ENCODE data around the gene IKZF3.
"Not testable (repeated sequence)": the region's sequence is repeated elsewhere in the genome, so short reads cannot be mapped to it uniquely, and the experiment has no call there.

IKZF3 gene

DNA sequence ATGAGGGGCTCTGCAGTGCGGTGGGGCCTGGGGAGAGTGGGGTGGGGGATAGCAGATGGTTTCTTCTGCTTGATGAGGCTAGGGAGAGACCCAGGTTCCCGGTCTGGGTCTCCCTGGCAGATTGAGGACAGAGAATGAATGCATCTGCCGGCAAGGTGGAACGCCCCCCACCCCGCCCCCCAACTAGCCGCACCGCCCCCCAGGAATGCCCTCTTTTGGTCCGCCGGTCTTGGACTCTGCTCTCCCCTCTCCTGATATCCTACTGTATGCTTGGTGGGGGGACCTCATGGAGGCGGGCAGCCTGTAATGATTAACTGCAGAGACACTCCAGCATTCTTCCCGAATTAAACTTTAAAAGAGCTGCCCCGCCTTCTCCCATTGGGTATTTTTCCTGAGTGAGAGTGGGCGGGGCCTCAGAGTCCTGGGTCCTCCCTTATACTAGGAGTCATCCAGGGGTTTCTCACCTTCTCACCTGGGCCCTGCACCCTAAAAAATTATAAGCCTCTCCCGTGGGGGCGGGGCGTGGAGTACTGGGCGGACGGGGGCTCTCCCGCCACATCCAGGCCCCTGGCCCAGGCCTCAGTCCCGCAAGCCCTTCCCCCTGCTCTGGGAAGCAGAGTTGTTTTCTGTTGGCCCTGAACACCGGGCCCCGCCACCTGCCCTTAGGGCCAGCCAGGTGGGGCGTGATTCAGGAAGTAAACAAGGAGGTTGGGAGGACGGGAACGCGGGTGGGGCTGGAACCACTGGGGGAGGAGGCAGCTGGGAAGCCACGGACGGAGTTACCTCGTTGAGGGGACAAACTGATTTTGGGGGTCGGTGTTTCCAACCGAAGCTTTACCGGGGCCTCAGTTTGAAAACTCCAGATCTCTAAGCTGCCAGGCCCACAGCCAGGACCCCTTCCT, 124.9 kb downstream of the IKZF3 start:
- peak; percentile 87 for DNase-seq (ENCODE audit: low spot score)

DNA sequence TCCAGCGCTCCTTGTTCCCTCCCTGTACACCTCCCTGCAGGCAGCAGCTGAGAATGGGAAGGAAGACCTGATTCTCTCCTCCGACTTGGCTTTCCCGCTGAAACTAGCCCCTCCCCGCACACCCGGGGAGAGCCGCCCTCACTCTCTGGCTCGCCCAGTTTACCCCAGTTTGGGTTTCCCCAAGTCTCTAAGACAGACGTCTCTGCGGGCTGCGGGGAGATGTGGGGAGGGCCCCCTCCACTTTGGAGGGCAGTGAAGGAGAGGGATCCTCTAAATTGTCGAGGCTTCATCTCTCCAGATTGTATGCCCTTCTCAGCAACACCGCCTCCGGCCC, 125.6 kb downstream of the IKZF3 start:
- no peak for DNase-seq (ENCODE audit: low spot score)

DNA sequence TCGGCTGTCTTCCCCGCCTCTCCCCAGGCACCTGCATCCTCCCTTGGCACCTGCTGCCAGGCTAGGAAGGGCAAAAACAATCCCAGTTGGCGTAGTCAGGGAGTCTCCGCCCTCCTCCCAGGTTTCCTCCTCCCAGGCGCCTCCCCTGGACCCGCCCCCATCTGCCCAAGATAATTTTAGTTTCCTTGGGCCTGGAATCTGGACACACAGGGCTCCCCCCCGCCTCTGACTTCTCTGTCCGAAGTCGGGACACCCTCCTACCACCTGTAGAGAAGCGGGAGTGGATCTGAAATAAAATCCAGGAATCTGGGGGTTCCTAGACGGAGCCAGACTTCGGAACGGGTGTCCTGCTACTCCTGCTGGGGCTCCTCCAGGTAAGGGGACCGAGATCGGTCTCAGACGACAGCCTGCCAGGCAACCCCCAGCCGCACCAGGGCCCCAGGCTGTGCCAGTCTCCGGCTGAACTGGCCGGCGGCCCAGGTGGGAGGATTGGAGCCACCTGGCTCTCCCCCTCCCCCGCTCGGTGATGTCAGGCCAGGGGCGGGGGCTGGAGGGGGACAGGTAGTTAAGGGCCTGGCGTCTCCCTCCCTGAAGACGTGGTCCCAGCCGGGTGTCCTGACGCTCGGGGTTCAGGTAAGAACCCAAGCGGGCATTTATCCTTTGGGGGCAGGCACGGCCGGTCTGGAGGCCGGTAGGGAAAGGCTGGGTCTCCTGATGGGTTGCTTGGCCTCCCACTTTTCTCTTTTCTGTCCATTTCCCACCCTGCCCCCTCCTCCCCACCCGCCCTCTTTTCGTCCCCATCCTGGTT, 126.1 kb downstream of the IKZF3 start, which contains the start of gene GRB7:
Gene GRB7 (plus strand): TSS at position 179 of the 808 bp plus-strand sequence. CDS start 4,364 bp downstream, outside the sequence.
- DNase-seq (ENCODE audit: low spot score): no peak

DNA sequence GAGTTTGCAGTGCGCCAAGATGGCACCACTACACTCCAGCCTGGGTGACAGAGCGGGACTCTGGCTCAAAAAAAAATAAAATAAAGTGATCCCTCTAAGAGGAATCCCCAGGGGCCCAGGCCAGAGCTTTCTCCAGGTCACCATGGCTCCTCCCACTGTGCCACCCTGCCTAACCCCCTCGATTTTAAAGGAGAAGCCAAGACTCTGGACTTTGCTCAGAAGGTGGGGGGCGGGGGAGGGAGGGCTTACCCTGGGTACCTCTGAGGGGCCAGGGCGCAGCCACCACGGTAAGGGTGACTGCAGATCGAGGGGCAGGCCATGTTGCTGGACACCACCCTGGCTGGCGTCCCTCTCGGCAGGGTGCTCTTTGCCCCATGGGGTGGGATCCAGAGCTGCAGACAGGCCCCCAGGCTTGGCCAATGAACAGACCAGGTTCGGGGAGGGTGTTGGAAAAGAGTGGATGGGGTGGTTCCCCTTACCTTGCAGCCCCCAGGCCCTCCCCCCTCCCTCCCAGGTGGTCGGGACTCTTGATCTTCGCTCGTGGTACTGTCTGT, 126.8 kb downstream of the IKZF3 start:
- DNase-seq (ENCODE audit: low spot score): no peak

DNA sequence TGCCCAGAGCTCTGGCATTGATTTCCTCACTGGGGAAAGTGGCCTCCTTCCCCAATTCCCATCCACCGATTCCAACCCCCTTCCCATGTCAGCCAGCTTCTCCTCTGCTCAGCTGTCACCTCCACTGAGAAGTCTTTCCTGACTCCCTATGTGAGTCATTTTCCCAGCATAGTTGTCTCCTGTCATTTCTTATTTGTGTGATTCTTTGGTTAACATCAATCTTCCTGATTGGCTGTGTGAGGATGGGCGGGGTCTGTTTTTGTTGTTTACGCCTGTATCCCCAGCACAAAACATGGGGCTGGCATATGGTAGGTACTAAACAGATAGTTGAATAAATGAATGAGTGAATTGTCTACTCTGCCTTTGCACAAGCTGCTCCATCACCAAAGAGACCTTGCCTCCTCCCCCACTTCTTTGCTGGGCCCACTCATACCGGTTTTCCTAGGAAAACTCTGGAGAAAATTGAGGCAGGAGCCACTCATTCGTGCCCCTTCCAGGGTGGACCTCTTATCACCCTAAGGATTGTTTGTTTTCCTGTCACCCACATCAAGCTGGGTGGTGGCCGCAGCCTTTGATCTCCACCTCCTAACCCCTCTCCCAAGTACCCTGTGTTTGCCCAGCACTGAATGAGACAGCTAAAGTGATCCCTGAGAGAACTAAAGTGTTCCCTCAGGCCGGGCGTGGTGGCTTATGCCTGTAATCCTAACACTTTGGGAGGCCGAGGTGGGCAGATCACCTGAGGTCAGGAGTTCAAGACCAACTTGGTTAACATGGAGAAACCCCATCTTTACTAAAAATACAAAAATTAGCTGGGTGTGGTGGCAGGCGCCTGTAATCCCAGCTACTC, 127.6 kb downstream of the IKZF3 start:
- DNase-seq (ENCODE audit: low spot score): no peak

DNA sequence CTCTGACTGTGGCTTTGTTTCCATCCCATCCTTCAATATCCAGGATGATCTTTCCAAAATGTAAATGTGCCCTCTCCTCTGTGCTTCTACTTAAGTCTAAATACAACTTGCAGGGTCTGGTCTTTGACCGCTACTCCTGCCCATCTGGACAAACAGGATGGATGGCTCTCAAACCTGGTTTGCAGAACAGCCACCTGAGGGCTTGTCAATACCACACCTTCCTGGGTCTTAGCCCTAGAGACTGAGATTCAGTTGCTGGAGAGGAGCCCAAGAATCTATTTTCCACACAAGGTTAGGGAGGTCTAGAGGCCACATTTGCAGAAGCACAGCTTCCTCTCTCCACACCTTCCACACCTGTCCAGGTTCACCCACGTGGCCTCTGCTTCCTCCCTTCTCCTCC, 128.2 kb downstream of the IKZF3 start:
- DNase-seq (ENCODE audit: low spot score): no peak

DNA sequence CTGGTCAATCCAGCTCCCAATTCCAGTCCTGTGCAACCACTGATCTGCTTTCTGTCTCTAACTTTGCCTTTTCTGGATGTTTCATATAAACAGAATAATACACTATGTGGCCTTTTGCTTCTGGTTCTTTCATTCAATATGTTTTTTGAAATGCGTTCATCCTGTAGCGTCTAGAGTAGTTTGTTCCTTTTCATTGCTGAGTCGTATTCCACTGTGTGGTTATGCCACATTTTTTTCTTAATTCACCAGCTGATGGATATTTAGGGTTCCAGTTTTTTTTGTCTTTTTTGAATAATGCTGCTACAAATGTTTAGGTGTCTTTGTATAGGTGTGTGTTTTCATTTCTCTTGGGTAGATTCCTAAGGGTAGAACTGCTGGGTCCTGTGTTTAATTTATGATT, 131.5 kb downstream of the IKZF3 start:
- no peak for DNase-seq (ENCODE audit: low spot score)

DNA sequence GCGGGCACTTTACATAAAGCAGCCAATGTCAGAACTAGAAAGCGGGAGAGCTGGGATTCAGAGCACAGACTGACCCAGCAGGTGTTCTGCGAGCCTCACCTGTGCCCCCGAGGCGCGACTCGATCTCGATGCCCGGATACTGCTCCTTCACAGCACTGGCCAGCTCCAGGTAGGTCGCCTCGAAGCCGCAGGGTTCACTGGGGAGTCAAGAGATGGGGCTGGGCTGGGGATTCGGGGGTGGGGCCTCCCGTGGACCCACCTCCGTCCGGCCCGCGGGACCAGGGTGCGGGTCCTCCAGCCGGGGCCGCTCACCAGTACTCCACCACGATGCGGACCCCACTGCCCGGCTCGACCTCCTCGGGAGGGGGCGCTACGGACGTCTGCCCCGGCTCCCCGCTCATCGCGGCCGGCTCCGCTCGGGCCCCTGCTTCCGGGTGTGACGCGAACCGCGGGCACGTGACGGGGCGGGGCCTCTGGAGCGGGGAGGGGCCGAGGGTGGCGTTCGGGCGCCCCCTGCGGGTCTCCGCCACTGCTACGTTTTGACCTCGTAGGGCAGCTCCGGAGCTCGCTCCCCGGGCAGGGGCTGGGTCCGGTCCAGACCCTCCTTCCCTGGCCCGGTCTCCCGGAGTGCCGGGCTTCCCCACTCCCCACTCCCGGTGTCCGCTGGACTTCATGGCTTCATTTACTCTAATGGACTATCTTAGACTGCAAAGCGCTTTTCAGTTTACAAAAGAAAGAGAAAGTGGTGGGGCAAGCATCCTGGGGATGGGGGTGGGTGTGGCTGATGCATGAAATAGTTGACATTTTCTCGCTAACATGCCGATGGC, 133.8 kb downstream of the IKZF3 start, which contains the start of gene MIEN1:
Gene MIEN1 (minus strand): TSS at position 438 of the 827 bp plus-strand sequence. CDS start 37 bp downstream, at position 401.
- DNase-seq (ENCODE audit: low spot score): peak; percentile 83

DNA sequence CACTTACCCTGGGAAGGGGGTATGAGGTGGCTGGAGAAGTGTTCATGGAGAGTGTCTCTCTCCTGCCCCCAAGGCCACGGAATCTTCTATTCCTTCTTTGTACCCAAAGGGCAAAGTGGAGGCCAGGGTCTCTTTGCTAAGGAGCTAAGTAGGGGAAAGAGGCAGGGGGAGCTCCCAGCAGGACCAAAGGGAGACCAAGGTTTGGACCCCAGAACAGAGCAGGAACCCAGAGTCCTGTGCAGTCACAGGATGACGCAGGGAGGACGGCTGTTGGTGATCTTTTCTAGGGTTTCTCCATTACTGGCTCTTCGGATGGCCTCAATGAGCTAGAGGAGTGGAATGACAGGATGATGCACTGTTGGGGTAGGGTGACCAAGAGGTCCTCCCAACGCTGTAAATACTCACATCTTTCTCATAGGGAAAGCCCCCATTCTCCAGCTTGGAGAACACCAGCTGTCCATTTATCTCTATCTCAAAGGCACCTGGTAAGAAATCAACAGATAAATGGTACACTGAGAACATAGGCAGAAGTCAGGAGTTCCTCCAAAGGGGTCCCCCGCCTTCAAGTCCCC, 134.7 kb downstream of the IKZF3 start:
- no peak for DNase-seq (ENCODE audit: low spot score)

DNA sequence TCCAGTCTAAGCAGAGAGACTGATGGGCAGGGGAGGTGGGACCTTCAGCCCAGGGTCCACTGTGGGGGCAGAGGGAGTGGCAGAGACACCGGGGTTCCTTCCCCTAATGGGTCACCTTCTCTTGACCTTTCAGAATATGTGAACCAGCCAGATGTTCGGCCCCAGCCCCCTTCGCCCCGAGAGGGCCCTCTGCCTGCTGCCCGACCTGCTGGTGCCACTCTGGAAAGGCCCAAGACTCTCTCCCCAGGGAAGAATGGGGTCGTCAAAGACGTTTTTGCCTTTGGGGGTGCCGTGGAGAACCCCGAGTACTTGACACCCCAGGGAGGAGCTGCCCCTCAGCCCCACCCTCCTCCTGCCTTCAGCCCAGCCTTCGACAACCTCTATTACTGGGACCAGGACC, 136.6 kb downstream of the IKZF3 start:
- no peak for DNase-seq (ENCODE audit: low spot score)

DNA sequence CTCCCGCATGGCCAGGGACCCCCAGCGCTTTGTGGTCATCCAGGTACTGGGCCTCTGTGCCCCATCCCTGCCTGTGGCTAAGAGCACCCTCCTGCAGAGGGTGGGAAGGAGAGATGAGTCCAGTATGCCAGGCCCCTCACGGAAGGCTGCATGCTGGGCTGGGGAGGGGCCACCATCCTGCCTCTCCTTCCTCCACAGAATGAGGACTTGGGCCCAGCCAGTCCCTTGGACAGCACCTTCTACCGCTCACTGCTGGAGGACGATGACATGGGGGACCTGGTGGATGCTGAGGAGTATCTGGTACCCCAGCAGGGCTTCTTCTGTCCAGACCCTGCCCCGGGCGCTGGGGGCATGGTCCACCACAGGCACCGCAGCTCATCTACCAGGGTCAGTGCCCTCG, 137.5 kb downstream of the IKZF3 start:
- no peak for DNase-seq (ENCODE audit: low spot score)

DNA sequence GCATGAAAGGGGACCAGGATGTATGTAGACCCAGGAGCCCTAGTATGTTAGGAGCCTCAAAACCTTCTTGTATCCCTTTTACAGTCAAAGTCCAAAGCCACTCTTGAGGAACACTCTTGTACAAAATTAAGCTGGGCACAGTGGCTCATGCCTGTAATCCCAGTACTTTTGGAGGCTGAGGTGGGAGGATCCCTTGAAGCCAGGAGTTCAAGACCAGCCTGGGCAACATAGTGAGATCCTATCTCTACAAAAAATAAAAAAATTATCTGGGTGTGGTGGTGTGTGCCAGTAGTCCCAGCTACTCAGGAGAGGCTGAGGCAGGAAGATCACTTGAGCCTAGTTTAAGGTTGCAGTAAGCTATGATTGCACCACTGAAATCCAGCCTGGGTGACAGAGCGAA, 138.2 kb downstream of the IKZF3 start:
- DNase-seq (ENCODE audit: low spot score): not testable (repeated sequence)

DNA sequence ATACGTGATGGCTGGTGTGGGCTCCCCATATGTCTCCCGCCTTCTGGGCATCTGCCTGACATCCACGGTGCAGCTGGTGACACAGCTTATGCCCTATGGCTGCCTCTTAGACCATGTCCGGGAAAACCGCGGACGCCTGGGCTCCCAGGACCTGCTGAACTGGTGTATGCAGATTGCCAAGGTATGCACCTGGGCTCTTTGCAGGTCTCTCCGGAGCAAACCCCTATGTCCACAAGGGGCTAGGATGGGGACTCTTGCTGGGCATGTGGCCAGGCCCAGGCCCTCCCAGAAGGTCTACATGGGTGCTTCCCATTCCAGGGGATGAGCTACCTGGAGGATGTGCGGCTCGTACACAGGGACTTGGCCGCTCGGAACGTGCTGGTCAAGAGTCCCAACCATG, 139.4 kb downstream of the IKZF3 start:
- DNase-seq (ENCODE audit: low spot score): no peak

DNA sequence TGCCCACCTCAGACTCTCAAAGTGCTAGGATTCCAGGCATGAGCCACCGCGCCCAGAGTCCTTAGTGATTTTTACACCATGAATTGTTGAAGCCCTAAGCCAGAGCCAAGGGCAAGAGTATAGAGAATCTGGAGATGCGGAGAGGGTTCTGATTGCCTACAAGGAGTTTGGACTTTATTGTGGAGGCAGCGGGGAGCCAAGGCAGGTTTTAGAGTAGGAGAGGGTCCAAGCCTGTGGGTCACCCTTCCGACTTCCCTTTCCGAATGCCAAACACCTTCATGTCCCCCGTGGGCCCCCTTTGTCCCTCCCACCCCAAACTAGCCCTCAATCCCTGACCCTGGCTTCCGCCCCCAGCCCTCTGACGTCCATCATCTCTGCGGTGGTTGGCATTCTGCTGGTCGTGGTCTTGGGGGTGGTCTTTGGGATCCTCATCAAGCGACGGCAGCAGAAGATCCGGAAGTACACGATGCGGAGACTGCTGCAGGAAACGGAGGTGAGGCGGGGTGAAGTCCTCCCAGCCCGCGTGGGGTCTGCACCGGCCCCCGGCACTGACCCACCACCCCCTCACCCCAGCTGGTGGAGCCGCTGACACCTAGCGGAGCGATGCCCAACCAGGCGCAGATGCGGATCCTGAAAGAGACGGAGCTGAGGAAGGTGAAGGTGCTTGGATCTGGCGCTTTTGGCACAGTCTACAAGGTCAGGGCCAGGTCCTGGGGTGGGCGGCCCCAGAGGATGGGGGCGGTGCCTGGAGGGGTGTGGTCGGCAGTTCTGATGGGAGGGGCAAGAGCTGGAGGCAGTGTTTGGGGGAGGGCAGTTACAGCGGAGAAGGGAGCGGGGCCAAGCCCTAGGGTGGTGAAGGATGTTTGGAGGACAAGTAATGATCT, 140.9 kb downstream of the IKZF3 start:
- DNase-seq (ENCODE audit: low spot score): no peak

DNA sequence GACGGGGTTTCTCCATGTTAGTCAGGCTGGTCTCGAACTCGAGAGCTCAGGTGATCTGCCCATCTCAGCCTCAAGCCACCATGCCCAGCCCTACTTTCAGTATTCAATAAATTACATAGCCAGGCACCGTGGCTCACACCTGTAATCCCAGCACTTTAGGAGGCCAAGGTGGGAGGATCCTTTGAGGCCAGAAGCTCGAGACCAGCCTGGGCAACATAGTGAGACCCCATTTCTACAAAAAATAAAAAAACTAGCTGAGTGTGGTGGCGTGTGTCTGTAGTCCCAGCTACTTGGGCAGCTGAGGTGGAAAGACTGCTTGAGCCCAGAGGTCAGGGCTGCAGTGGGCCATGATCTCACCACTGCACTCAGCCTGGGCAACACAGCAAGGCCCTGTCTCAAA, 142.0 kb downstream of the IKZF3 start:
- no peak for DNase-seq (ENCODE audit: low spot score)

DNA sequence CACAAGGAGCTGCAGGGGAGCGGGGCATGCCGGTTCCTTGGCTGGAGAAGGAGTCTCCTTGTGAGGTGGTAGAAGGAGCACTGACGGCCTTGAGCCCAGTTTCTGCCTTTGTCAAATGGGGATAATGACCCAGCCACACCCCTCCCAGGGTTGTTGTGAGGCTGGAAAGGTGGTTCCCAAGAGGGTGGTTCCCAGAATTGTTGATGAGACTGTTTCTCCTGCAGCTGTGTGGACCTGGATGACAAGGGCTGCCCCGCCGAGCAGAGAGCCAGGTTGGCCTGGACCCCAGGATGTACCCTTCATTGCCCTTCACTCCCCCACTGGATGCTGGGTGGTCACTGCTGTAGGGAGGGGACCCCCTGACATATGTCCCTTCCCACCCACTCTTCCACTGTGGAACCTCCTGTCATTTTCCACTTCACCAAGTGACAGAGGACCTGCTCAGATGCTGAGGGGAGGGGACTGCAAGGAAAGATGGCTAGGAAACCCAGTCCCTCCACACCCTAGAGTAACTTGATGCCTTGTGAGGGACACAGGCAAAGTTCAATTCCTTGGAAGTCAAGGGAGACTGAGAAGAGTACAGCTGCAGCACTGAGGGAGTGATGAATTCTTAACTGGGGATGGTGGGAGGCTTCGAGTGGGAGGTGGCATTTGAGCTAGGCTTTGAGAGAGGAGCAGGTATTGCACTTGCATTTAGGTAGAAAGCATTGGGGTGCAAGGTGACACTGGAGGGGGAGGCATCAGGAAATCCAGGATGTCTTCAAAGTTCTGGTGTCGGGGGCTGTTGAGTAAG, 144.4 kb downstream of the IKZF3 start:
- DNase-seq (ENCODE audit: low spot score): no peak

DNA sequence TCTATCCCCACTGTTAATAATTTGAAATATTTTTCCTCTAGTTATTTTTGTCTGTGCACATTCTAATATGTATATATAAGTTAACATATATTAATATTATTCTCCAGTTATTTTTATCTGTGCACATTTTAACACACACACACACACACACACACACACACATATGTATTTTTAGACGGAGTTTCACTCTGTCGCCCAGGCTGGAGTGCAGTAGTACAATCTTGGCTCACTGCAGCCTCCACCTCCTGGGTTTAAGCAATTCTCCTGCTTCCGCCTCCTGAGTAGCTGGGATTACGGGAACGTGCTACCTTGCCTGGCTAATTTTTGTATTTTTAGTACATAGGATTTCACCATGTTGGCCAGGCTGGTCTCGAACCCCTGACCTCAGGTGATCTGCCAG, 146.5 kb downstream of the IKZF3 start:
- DNase-seq (ENCODE audit: low spot score): no peak

DNA sequence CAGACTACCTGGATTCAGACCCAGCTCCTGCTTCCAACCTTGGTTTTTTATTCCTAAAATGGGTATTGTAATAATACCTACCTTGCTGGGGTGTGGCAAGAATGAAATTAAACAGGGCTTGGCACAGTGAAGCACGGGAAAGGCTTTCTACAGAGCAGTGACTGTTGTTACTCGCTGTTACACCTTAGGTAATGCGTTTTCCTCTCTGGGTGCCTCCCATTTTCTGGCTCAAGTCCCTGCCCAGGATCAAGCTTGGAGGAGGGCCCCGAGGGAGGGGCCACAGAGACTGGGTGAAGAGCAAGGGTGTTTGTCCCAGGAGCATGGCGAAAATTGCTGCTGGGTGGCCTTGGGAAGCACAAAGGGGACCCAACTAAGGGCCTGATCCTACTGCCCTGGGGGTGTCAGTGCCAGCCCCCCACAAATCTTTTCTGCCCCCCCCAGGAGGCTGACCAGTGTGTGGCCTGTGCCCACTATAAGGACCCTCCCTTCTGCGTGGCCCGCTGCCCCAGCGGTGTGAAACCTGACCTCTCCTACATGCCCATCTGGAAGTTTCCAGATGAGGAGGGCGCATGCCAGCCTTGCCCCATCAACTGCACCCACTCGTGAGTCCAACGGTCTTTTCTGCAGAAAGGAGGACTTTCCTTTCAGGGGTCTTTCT, 147.1 kb downstream of the IKZF3 start:
- DNase-seq (ENCODE audit: low spot score): no peak
